KMS-11 (cell line): Measurements from ENCODE around the gene CD1C.
"Not testable (repeated sequence)": the region's sequence is repeated elsewhere in the genome, so short reads cannot be mapped to it uniquely, and the experiment has no call there.

ENCODE experiments used
- H2AFZ ChIP-seq: fragments of 200-600 bp; sonication (generic); 2 replicates; pipeline ENCODE4 v1.6.1; 2016; ENCODE audit warnings: antibody characterized with exemption, mixed run types, low read depth
- H3K27ac ChIP-seq: fragments of 200-600 bp; sonication (generic); 2 replicates; pipeline ENCODE4 v1.6.1; 2016; ENCODE audit warnings: mild to moderate bottlenecking, mixed run types
- H3K27me3 ChIP-seq: fragments of 200-600 bp; sonication (generic); 2 replicates; pipeline ENCODE4 v1.6.1; 2017; ENCODE audit warnings: mild to moderate bottlenecking, low read depth, mixed run types, moderate library complexity; ENCODE audit not compliant: insufficient read depth
- H3K36me3 ChIP-seq: fragments of 200-600 bp; sonication (generic); 2 replicates; pipeline ENCODE4 v1.6.1; 2017; ENCODE audit warnings: mild to moderate bottlenecking, mixed run types; ENCODE audit not compliant: insufficient read depth
- H3K4me1 ChIP-seq: fragments of 200-600 bp; sonication (generic); 2 replicates; pipeline ENCODE4 v1.6.1; 2016; ENCODE audit warnings: mild to moderate bottlenecking, low read depth, mixed run types; ENCODE audit not compliant: poor library complexity, severe bottlenecking
- H3K4me2 ChIP-seq: fragments of 200-600 bp; sonication (generic); 2 replicates; pipeline ENCODE4 v1.7.0; 2016; ENCODE audit warnings: mild to moderate bottlenecking, mixed run types
- H3K4me3 ChIP-seq: fragments of 200-600 bp; sonication (generic); IDR thresholded peaks from 2 replicates; pipeline ENCODE4 v1.6.1; 2017; ENCODE audit warnings: low read depth, low read length, mixed read lengths; ENCODE audit not compliant: insufficient read depth
- H3K79me2 ChIP-seq: fragments of 200-600 bp; sonication (generic); 2 replicates; pipeline ENCODE4 v1.6.1; 2016; ENCODE audit warnings: low read depth, mixed run types; ENCODE audit not compliant: insufficient read depth
- H3K9ac ChIP-seq: fragments of 200-600 bp; sonication (generic); 2 replicates; pipeline ENCODE4 v1.6.1; 2016; ENCODE audit warnings: mild to moderate bottlenecking, mixed run types
- H4K20me1 ChIP-seq: fragments of 200-600 bp; sonication (generic); 2 replicates; pipeline ENCODE4 v1.6.1; 2016; ENCODE audit warnings: mild to moderate bottlenecking, mixed run types; ENCODE audit not compliant: insufficient read depth
- CTCF ChIP-seq: fragments of 200-600 bp; sonication (generic); conservative IDR thresholded peaks from 2 replicates; pipeline ENCODE4 v1.6.1; 2017; ENCODE audit warnings: low read depth, mild to moderate bottlenecking, antibody characterized with exemption, low read length, moderate library complexity, mixed read lengths

CD1C gene

GRCh38 chr1:158259117-158259516, 30.6 kb upstream of the CD1C start:
- no peak overlapping the region for H3K4me3 ChIP-seq
- H2AFZ ChIP-seq = no peak overlapping the region
- H4K20me1 ChIP-seq = no peaks in the 10 kb centered on the region
- no peaks in the 10 kb centered on the region for H3K79me2 ChIP-seq
- H3K27me3 ChIP-seq = no peaks in the 10 kb centered on the region
- no peaks in the 10 kb centered on the region for H3K4me1 ChIP-seq
- no peak overlapping the region for H3K4me2 ChIP-seq
- no peak overlapping the region for H3K9ac ChIP-seq
- no peak for TF ChIP-seq CTCF
- no peaks in the 10 kb centered on the region for H3K36me3 ChIP-seq
- no peak overlapping the region for H3K27ac ChIP-seq

DNA sequence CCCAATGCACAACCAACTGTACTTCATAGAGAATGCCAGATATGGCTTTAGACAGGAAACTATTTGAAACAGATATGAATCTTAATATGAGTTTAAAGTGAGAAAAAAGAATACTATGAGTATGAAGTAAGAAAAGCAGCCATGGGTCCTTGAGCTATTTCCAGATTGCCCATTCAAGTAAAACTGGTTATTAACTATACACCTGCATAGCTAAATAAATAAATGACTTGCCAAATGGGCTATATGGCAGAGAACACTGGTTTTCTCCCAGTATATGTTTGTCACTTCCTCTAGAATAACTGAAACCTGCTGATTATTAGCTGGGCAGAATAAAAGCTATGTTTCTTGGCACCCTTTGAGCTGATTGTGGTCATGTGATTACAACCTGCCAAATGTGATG, 17.0 kb upstream of the CD1C start:
- Histone ChIP-seq H3K4me1 (no peaks in the 10 kb centered on the region), H4K20me1 (no peaks in the 10 kb centered on the region), H3K9ac (no peak overlapping the region), H3K79me2 (no peaks in the 10 kb centered on the region), H3K4me2 (no peak overlapping the region), H3K4me3 (no peak overlapping the region), H2AFZ (no peak overlapping the region), H3K27ac (no peak overlapping the region), H3K27me3 (no peaks in the 10 kb centered on the region), H3K36me3 (no peaks in the 10 kb centered on the region)
- no peak for TF ChIP-seq CTCF

DNA sequence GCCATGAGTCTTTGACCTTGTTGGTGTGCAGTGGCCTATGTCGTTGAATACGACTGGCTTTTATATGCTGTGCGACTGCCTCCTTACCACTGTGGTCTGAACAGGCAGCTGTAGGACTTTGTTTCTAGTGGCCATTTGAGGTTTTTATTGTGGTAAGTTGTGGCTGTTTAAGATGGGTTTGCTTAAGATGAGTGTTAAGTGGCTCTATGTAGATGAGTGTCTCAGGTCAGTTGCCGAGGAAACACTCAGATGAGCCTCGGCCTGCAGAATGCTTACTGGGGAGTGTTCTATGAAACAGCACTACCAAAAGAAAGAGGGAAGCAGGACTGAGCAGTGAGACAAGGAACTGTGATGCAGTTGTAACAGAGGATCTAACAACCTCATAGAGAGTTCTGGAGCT, 14.9 kb upstream of the CD1C start:
- Histone ChIP-seq H3K9ac (no peak overlapping the region), H3K27ac (no peak overlapping the region), H3K4me1 (no peaks in the 10 kb centered on the region), H3K27me3 (no peaks in the 10 kb centered on the region), H3K4me3 (no peak overlapping the region), H3K4me2 (no peak overlapping the region), H3K36me3 (no peaks in the 10 kb centered on the region), H3K79me2 (no peaks in the 10 kb centered on the region), H2AFZ (no peak overlapping the region), H4K20me1 (no peaks in the 10 kb centered on the region)
- TF ChIP-seq CTCF = no peak

DNA sequence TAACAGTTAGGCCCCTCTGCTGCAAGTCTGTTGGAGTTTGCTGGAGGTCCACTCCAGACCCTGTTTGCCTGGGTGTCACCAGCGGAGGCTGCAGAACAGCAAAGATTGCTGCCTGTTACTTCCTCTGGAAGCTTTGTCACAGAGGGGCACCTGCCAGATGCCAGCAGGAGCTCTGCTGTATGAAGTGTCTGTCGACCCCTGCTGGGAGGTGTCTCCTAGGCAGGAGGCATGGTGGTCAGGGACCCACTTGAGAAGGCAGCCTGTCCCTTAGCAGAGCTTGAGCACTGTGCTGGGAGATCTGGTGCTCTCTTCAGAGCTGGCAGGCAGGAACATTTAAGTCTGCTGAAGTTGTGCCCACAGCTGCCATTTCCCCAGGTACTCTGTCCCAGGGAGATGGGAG, 7.3 kb upstream of the CD1C start:
- H4K20me1 ChIP-seq, H3K27me3 ChIP-seq, H3K79me2 ChIP-seq, H3K4me3 ChIP-seq, H3K4me2 ChIP-seq, H2AFZ ChIP-seq, H3K36me3 ChIP-seq, H3K4me1 ChIP-seq, H3K27ac ChIP-seq, H3K9ac ChIP-seq: not testable (repeated sequence)

DNA sequence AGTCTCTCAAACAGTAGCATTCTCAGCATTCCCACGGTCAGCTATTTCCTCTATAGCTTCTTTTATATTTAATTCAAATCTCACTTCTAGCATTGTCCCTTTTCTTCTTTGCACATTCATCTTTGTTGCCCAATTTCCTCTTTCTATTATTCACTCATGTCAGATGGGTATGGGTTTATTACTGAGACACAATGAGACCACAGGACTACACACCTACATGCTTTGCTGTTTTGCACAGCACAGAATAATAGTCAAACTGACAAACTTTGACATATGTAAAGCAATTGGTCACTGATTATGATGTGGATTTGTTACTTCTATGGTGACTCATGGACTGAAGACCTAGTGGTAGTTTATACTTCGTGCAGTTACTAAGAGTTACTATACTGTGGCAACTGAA, 5.8 kb upstream of the CD1C start:
- Histone ChIP-seq H3K4me3 (no peak overlapping the region), H3K4me2 (no peak overlapping the region), H3K27ac (no peak overlapping the region)

More for the DNA sequence above, 5.8 kb upstream of the CD1C start:
- no peak overlapping the region for H2AFZ ChIP-seq
- no peak for TF ChIP-seq CTCF
- no peaks in the 10 kb centered on the region for H4K20me1 ChIP-seq
- H3K9ac ChIP-seq = no peak overlapping the region
- H3K4me1 ChIP-seq = no peaks in the 10 kb centered on the region
- no peaks in the 10 kb centered on the region for H3K79me2 ChIP-seq
- H3K27me3 ChIP-seq = no peaks in the 10 kb centered on the region
- no peaks in the 10 kb centered on the region for H3K36me3 ChIP-seq
